ENCODE data around the gene RNF4. TPM values are rescaled to one million over a fixed set of nuclear protein-coding genes. Genes with fewer than 3 reads are reported as not detected.
A peak's percentile ranks its signal among the peaks of the same experiment; 100 is the strongest.

RNF4 gene
- total RNA-seq, 2 experiments from 2014 or later, result 65.0 to 76.5 TPM

- BruUV-seq (replicated peaks), result no TSS peak
- intact Hi-C loops (cut with micrococcal nuclease; ENCODE audit: unreplicated experiment), result loop anchor here (1.0 kb wide), 2 partner anchors 94 to 221 kb away; no protein-coding TSS in a partner anchor
- Histone ChIP-seq H4K20me1 (ENCODE audit: insufficient read depth, low read length) (no peaks in the 10 kb centered on the region), H3K9me2 (ENCODE audit: insufficient read depth, low read length) (no peaks in the 10 kb centered on the region), H3K27ac (ENCODE audit: low read depth, low read length, poor library complexity, severe bottlenecking) (no peak overlapping the region), H3K4me2 (ENCODE audit: low read length) (peak overlapping the region; percentile 28; the same call in 1 of the 2 replicates), H3K9me3 (ENCODE audit: low read length) (no peaks in the 10 kb centered on the region), H3K79me2 (ENCODE audit: insufficient read depth, low read depth, low read length) (no peaks in the 10 kb centered on the region), H3K36me3 (ENCODE audit: insufficient read depth, low read length) (no peaks in the 10 kb centered on the region), H2AFZ (ENCODE audit: low read length) (peak overlapping the region; percentile 92; the same call in 1 of the 2 replicates), H3K4me3 (ENCODE audit: low read depth, low read length, poor library complexity, severe bottlenecking) (no peak overlapping the region), H3K4me1 (ENCODE audit: insufficient read depth, low read length, poor library complexity, severe bottlenecking) (peaks cover 8% of the 10 kb centered on the region)
- ChIA-PET CTCF (ENCODE audit: unreplicated experiment) (interaction anchor here (0.5 to 1.1 kb wide), 5 partner anchors 19 to 670 kb away, joined by 3 to 10 read pairs (median 5); no protein-coding TSS in a partner anchor), POLR2A (no interaction called here)
- peak; percentile 90 for DNase-seq (ENCODE audit: low spot score)
- TF ChIP-seq CTCF (conservative IDR thresholded peaks at IDR 0.05; ENCODE audit: low read length) (peak; percentile 99), EZH2phosphoT487 (IDR thresholded peaks at IDR 0.05; ENCODE audit: borderline replicate concordance, low read depth, low read length) (no peak)
Observed at GRCh38 chr4:2441393-2442174, 27.3 kb upstream of the RNF4 start.

GRCh38 chr4:2442175-2442993 lies 26.5 kb upstream of the RNF4 start:
- DNase-seq (ENCODE audit: low spot score), result no peak
- ChIA-PET CTCF (ENCODE audit: unreplicated experiment) (interaction anchor here (0.5 to 1.1 kb wide), 4 partner anchors 20 to 280 kb away, joined by 3 to 10 read pairs (median 5); no protein-coding TSS in a partner anchor), POLR2A (no interaction called here)
- no peaks in the 10 kb centered on the region for H3K9me2 ChIP-seq (ENCODE audit: insufficient read depth, low read length)
- no TSS peak for BruUV-seq (replicated peaks)
- peak overlapping the region; percentile 92; the same call in 1 of the 2 replicates for H2AFZ ChIP-seq (ENCODE audit: low read length)
- H3K79me2 ChIP-seq (ENCODE audit: insufficient read depth, low read depth, low read length), result no peaks in the 10 kb centered on the region
- H3K27ac ChIP-seq (ENCODE audit: low read depth, low read length, poor library complexity, severe bottlenecking), result no peak overlapping the region
- H3K36me3 ChIP-seq (ENCODE audit: insufficient read depth, low read length), result no peaks in the 10 kb centered on the region
- TF ChIP-seq CTCF (conservative IDR thresholded peaks at IDR 0.05; ENCODE audit: low read length), result no peak
- no peak for TF ChIP-seq EZH2phosphoT487 (IDR thresholded peaks at IDR 0.05; ENCODE audit: borderline replicate concordance, low read depth, low read length)
- no peaks in the 10 kb centered on the region for H3K9me3 ChIP-seq (ENCODE audit: low read length)
- peaks cover 8% of the 10 kb centered on the region for H3K4me1 ChIP-seq (ENCODE audit: insufficient read depth, low read length, poor library complexity, severe bottlenecking)
- intact Hi-C loops (cut with micrococcal nuclease; ENCODE audit: unreplicated experiment), result no loop called here
- peak overlapping the region; percentile 28; the same call in 1 of the 2 replicates for H3K4me2 ChIP-seq (ENCODE audit: low read length)
- H3K4me3 ChIP-seq (ENCODE audit: low read depth, low read length, poor library complexity, severe bottlenecking), result no peak overlapping the region
- no peaks in the 10 kb centered on the region for H4K20me1 ChIP-seq (ENCODE audit: insufficient read depth, low read length)

All from OCI-LY7 (cell line).